ENCODE measurements around the gene CCDC149.

Gene CCDC149

DNA sequence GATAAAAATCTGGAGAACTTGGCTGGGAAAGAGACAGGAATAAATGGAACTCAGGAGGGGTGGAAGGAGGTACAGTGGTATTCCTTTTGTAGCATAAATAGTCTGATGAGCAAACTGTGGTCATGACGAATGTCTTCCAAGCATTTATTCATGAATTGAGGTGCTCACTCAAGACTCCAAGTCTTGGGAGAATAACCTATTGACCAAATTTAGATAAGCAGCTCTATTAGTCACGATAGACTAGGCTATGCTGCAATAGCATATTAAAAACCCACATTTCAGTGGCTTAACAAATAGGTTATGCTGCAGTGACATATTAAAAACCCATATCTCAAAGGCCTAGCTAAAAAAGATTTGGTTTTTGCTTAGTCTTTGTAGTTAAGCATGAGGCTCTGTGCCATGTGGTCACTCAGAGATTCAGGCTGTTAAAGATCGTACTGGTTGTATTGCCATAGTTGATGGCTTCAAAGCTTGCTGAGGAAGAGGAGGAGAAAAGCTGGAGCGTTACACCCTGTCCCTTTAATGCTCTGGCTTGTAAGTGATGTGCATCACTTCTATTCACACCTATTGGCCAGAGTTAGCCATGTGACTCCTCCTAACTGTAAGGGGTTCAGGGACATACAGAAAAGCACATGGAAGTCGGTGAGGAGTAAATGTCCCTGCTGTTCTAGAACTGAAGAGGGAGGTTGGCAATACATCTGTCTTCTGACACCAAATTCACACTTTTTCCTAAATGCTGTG lies 24.5 kb upstream of the CCDC149 start:
- H3K4me3 ChIP-seq (replicated peaks; ENCODE audit: low read depth, low read length), result no peak overlapping the region
- TF ChIP-seq, protein P1, sequence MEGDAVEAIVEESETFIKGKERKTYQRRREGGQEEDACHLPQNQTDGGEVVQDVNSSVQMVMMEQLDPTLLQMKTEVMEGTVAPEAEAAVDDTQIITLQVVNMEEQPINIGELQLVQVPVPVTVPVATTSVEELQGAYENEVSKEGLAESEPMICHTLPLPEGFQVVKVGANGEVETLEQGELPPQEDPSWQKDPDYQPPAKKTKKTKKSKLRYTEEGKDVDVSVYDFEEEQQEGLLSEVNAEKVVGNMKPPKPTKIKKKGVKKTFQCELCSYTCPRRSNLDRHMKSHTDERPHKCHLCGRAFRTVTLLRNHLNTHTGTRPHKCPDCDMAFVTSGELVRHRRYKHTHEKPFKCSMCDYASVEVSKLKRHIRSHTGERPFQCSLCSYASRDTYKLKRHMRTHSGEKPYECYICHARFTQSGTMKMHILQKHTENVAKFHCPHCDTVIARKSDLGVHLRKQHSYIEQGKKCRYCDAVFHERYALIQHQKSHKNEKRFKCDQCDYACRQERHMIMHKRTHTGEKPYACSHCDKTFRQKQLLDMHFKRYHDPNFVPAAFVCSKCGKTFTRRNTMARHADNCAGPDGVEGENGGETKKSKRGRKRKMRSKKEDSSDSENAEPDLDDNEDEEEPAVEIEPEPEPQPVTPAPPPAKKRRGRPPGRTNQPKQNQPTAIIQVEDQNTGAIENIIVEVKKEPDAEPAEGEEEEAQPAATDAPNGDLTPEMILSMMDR (IDR thresholded peaks at IDR 0.05; ENCODE audit: low read length, missing control alignments), result no peak
- no peak for DNase-seq (ENCODE audit: low read depth)

DNA sequence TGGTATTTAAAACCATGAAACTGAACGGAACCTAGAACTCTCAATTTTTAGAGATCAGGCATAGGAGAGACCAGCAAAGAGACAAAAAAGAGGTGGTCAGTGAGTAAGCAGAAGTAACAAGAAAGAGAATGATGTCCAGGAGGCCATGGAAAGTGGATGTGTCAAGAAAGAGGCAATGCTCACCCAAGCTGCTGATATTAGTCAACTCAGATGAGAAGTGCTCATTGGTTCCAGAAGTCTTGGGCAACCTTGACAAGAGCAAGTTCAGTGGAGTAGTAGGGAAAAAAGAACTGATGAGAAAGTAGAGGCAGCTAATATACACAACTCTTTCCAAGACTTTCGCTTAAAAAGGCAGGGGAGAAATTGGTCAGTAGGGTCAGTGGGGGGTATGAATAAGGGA lies 23.0 kb upstream of the CCDC149 start:
- no peak for DNase-seq (ENCODE audit: low read depth)
- TF ChIP-seq, protein P1 (IDR thresholded peaks at IDR 0.05; ENCODE audit: low read length, missing control alignments), result no peak
- H3K4me3 ChIP-seq (replicated peaks; ENCODE audit: low read depth, low read length), result no peak overlapping the region

DNA sequence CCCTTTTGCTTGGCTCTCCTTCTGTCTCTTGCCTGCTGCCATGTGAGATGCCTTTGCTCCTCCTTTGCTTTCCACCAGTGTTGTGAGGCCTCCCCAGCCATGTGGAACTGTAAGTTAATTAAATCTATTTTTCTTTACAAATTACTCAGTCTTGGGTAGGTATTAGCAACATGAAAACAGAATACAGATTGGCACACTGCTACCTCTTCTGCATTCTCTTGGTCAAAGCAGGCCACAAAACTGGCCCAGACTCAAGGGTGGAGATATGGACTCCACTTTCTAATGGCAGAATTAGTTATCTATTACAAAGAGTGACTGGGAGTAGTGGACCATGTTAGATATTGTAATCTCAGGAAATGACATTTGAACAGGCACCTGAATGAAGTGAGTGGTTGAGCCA lies 21.5 kb upstream of the CCDC149 start:
- no peak for DNase-seq (ENCODE audit: low read depth)

DNA sequence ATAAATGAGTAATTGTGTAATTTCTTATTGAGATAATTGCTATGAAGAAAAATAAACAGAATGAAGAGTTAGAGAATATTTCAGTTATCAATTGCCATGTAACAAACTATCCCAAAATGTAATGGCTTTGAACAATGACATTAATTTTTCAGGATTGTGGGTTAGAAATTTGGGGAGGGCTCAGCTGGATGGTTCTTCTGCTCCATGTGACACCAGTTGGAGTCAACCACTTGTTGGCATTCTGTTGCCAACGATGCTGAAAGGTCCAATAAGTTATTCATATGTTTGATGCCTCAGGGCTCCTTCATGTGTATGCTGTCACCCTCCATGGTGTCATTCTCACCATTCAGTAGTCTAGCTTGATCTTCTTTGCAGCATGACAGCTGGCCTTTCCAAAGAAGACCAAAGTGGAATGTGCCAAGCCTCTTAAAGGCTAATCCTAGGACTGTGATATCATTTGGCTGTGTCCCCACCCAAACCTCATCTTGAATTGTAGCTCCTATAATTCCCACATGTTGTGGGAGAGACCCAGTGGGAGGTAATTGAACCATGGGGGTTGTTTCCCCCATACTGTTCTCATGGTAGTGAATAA lies 20.9 kb upstream of the CCDC149 start:
- H3K4me3 ChIP-seq (replicated peaks; ENCODE audit: low read depth, low read length), result no peak overlapping the region
- TF ChIP-seq, protein P1 (IDR thresholded peaks at IDR 0.05; ENCODE audit: low read length, missing control alignments), result no peak
- DNase-seq (ENCODE audit: low read depth), result no peak

More for the DNA sequence above, 21.5 kb upstream of the CCDC149 start:
- TF ChIP-seq, protein P1 (IDR thresholded peaks at IDR 0.05; ENCODE audit: low read length, missing control alignments), result no peak
- H3K4me3 ChIP-seq (replicated peaks; ENCODE audit: low read depth, low read length), result no peak overlapping the region

DNA sequence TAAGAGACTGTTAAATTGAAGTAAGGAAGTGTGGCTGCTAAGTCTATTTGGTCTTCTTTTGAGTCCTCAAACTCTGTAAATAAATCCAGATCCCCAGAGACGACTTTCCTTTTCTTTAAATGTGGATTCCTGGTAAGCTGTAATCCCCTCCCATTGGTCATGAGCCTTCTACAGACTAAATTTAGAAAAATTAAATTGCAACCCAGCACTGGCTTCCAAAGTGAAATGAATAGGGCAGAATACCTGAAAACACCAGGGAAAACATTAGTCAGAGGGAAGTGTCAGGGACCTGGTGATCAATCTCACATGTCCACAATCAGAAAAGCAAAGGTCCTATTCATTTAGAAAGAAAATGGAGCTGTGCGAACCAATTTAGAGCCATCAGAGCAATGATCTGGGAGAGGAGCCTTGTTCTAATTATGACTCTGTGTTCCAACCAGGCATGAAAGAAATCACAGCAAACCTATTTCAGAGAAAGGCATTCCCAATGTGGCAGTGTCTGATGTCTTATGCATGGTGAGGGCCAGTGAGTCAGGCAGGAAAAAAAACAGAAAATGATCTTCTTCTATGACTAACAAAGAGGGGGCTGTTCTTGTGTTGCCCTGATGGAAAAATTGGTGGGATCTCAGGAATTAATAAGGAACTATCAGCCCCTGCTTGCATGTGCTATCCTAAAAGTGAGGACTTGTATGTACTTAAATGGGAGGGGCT lies 19.8 kb upstream of the CCDC149 start:
- DNase-seq (ENCODE audit: low read depth), result no peak
- TF ChIP-seq, protein P1 (IDR thresholded peaks at IDR 0.05; ENCODE audit: low read length, missing control alignments), result no peak
- no peak overlapping the region for H3K4me3 ChIP-seq (replicated peaks; ENCODE audit: low read depth, low read length)

DNA sequence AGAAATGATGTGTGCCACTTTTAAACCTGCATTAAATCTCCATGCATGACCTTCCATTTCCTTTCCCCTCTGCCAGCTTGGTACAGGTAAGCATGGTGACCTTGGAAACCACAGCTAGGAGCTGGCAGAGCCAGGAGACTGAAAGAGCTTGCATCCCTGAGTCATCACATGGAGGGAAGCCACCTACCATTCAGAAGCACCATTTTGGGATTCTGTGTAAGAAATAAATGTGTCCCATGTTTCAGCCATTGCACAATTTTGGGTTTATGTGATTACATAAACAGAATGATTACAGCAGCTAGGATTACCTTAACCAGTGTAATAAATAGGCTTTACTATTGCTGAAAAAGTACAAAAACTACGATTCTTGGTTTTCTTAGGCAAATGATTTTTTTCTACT lies 17.3 kb upstream of the CCDC149 start:
- peak; percentile 16 for DNase-seq (ENCODE audit: low read depth)
- H3K4me3 ChIP-seq (replicated peaks; ENCODE audit: low read depth, low read length), result no peak overlapping the region
- TF ChIP-seq, protein P1 (IDR thresholded peaks at IDR 0.05; ENCODE audit: low read length, missing control alignments), result no peak
